OCI-LY7 (cell line): ENCODE results near the gene GLYAT. TPM values are rescaled to one million over a fixed set of nuclear protein-coding genes. Genes with fewer than 3 reads are reported as not detected.

Experiments
- BruUV-seq: library from RNA; stranded (reverse); fragments of 400-500 nt; replicated peaks from 2 replicates; lab custom pipeline; 2021; lab: Mats Ljungman, UMichigan
- CTCF ChIA-PET: fragments of 300-600 bp; sonication (Branson Sonifier 250); formaldehyde crosslinking; loops from one replicate; lab custom pipeline; 2022; ENCODE audit warnings: antibody characterized with exemption; ENCODE audit not compliant: unreplicated experiment; lab: Charles Lee
- POLR2A ChIA-PET: fragments of 300-600 bp; sonication (Branson Sonifier 250); formaldehyde crosslinking; loops from one replicate; lab custom pipeline; 2022; ENCODE audit warnings: antibody characterized with exemption; lab: Charles Lee
- DNase-seq: peaks from one replicate; pipeline ENCODE4 v3.0.0-alpha.2; 2015; ENCODE audit warnings: low spot score
- H2AFZ ChIP-seq: fragments of 200-600 bp; sonication (generic), shearing (Covaris generic); 2 replicates; pipeline ENCODE4 v1.6.1; 2014; ENCODE audit warnings: mild to moderate bottlenecking, antibody characterized with exemption, low read length, moderate library complexity
- H3K27ac ChIP-seq: fragments of 200-600 bp; sonication (generic); 2 replicates; pipeline ENCODE4 v1.5.1; 2014; ENCODE audit warnings: mixed run types, low read depth, mild to moderate bottlenecking, moderate library complexity, low read length, inconsistent platforms; ENCODE audit not compliant: poor library complexity, severe bottlenecking
- H3K36me3 ChIP-seq: fragments of 200-600 bp; sonication (generic); 2 replicates; pipeline ENCODE4 v1.6.1; 2014; ENCODE audit warnings: mild to moderate bottlenecking, antibody characterized with exemption, low read length, moderate library complexity, mixed read lengths; ENCODE audit not compliant: insufficient read depth
- H3K4me1 ChIP-seq: fragments of 200-600 bp; sonication (generic); 2 replicates; pipeline ENCODE4 v1.5.1; 2014; ENCODE audit warnings: mild to moderate bottlenecking, low read length; ENCODE audit not compliant: insufficient read depth, poor library complexity, severe bottlenecking
- H3K4me2 ChIP-seq: fragments of 200-600 bp; sonication (generic); 2 replicates; pipeline ENCODE4 v1.6.1; 2014; ENCODE audit warnings: mild to moderate bottlenecking, low read length
- H3K4me3 ChIP-seq: fragments of 200-600 bp; sonication (generic); 2 replicates; pipeline ENCODE4 v1.5.1; 2014; ENCODE audit warnings: mild to moderate bottlenecking, low read depth, low read length; ENCODE audit not compliant: poor library complexity, severe bottlenecking
- H3K79me2 ChIP-seq: fragments of 200-600 bp; sonication (generic); 2 replicates; pipeline ENCODE4 v1.6.1; 2016; ENCODE audit warnings: low read depth, mild to moderate bottlenecking, low read length, moderate library complexity, mixed read lengths; ENCODE audit not compliant: insufficient read depth
- H3K9me2 ChIP-seq: fragments of 200-600 bp; sonication (generic); 2 replicates; pipeline ENCODE4 v1.6.1; 2016; ENCODE audit warnings: mild to moderate bottlenecking, low read length, mixed read lengths; ENCODE audit not compliant: insufficient read depth
- H3K9me3 ChIP-seq: fragments of 200-600 bp; sonication (generic); 2 replicates; pipeline ENCODE4 v1.6.1; 2014; ENCODE audit warnings: mild to moderate bottlenecking, mixed run types, low read length, mixed read lengths
- H4K20me1 ChIP-seq: fragments of 200-600 bp; sonication (generic); 2 replicates; pipeline ENCODE4 v1.6.1; 2014; ENCODE audit warnings: mild to moderate bottlenecking, antibody characterized with exemption, low read length, moderate library complexity, mixed read lengths; ENCODE audit not compliant: insufficient read depth
- EZH2phosphoT487 ChIP-seq: fragments of 200-600 bp; sonication (generic); IDR thresholded peaks from 2 replicates; pipeline ENCODE4 v1.6.1; 2018; ENCODE audit warnings: low read depth, borderline replicate concordance, mild to moderate bottlenecking, mixed run types, antibody characterized with exemption, low read length, moderate library complexity, mixed read lengths
- intact Hi-C: fragments of 100-400 bp; cut with micrococcal nuclease; formaldehyde crosslinking; loops from one replicate; pipeline ENCODE4 v1.10.0; 2022; ENCODE audit not compliant: unreplicated experiment
- total RNA-seq, 2 experiments: library from RNA; depleted of rRNA in 1 of 2; stranded (reverse); fragments of >200 nt in 1 of 2; shearing (Covaris generic) in 1 of 2; gene quantifications; 2 replicates each; pipeline ENCODE4 v1.2.3, GENCODE V29; 2014 to 2022
- TF ChIP-seq, protein P1 (sequence below): fragments of 200-600 bp; sonication (generic); conservative IDR thresholded peaks from 2 replicates; pipeline ENCODE4 v1.5.1; 2014; ENCODE audit warnings: mild to moderate bottlenecking, antibody characterized with exemption, low read length, moderate library complexity, mixed read lengths

GLYAT gene
- total RNA-seq, 2 experiments from 2014 or later = not detected

DNA sequence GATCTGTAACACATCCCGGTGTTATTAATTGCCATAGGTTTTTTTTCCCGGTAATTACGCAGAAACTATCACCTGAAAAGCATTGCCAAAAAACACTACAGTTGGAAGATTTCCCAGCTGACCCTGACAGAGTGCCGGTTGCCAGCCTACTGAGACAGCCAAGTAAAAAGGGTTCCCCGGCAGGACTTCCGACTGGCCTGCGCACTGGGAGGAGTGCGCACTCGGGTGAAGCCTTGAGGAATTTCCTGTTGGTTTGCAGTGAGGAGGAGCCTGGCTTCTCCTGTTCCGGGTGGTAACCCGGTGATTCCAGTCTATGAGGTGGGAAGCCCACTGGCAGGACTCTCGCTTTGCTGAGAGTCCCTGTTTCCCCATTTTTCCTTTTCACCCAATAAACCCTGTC lies 57.1 kb downstream of the GLYAT start:
- no peak overlapping the region for H3K4me3 ChIP-seq
- BruUV-seq = no TSS peak
- no peaks in the 10 kb centered on the region for H3K9me3 ChIP-seq
- H3K36me3 ChIP-seq = no peaks in the 10 kb centered on the region
- intact Hi-C loops = loop anchor here (2.0 to 5.0 kb wide), 2 partner anchors 98 to 483 kb away; no protein-coding TSS in a partner anchor
- no peak overlapping the region for H2AFZ ChIP-seq
- TF ChIP-seq, protein P1, sequence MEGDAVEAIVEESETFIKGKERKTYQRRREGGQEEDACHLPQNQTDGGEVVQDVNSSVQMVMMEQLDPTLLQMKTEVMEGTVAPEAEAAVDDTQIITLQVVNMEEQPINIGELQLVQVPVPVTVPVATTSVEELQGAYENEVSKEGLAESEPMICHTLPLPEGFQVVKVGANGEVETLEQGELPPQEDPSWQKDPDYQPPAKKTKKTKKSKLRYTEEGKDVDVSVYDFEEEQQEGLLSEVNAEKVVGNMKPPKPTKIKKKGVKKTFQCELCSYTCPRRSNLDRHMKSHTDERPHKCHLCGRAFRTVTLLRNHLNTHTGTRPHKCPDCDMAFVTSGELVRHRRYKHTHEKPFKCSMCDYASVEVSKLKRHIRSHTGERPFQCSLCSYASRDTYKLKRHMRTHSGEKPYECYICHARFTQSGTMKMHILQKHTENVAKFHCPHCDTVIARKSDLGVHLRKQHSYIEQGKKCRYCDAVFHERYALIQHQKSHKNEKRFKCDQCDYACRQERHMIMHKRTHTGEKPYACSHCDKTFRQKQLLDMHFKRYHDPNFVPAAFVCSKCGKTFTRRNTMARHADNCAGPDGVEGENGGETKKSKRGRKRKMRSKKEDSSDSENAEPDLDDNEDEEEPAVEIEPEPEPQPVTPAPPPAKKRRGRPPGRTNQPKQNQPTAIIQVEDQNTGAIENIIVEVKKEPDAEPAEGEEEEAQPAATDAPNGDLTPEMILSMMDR = no peak
- TF ChIP-seq EZH2phosphoT487 = no peak
- no peaks in the 10 kb centered on the region for H3K79me2 ChIP-seq
- H3K4me1 ChIP-seq = no peaks in the 10 kb centered on the region
- H3K4me2 ChIP-seq = no peak overlapping the region
- ChIA-PET CTCF (no interaction called here), POLR2A (interaction anchor here (1.2 kb wide), 1 partner anchor 379 kb away, joined by 3 read pairs; no protein-coding TSS in a partner anchor)
- no peaks in the 10 kb centered on the region for H4K20me1 ChIP-seq
- no peak overlapping the region for H3K27ac ChIP-seq
- H3K9me2 ChIP-seq = no peaks in the 10 kb centered on the region
- no peak for DNase-seq

DNA sequence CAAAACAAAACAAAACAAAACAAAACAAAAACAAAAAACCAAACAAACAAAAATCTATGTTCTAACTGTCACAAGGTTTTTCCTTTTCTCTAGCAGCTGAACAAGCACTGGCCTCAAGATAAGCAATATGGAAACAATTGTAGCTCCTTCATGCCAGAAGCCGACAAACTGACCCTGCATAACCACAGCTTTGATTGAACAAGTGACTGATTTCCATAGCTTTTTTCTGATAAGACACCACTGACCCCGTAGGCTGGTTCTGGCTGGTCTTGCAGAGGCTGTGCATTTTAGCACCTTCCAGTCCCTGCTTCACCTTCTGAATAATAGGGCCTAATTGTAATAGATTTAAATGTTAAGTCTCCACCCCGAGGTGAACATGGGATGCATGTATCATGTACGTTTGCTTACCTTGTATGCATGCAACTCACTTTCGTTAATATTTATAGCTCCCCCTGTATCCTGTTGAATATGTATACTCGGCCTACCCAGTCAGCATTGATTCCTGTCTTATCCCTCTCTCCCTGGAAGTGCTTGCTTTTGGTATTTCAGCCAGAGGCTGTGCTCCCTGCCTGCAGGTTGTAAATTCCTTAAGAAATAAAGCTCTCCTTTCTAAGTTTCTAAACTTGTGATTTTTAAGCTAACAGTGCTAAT lies 59.6 kb downstream of the GLYAT start:
- Histone ChIP-seq H3K4me1 (no peaks in the 10 kb centered on the region), H3K4me2 (no peak overlapping the region), H3K9me2 (no peaks in the 10 kb centered on the region), H4K20me1 (no peaks in the 10 kb centered on the region), H3K79me2 (no peaks in the 10 kb centered on the region), H3K9me3 (no peaks in the 10 kb centered on the region), H3K4me3 (no peak overlapping the region), H3K36me3 (no peaks in the 10 kb centered on the region), H2AFZ (no peak overlapping the region), H3K27ac (no peak overlapping the region)
- TF ChIP-seq, protein P1 = no peak
- TF ChIP-seq EZH2phosphoT487 = no peak
- ChIA-PET POLR2A (interaction anchor here (0.7 kb wide), 1 partner anchor 1214 kb away, joined by 3 read pairs; no protein-coding TSS in a partner anchor), CTCF (interaction anchor here (0.7 kb wide), 1 partner anchor 100 kb away, joined by 3 read pairs; no protein-coding TSS in a partner anchor)
- DNase-seq = no peak
- no TSS peak for BruUV-seq
- intact Hi-C loops = no loop called here
